GM12874 (cell line): ENCODE measurements around the gene PPP4R1.

Experiments
- TF ChIP-seq, protein P1 (sequence below): IDR thresholded peaks from 2 replicates; pipeline ENCODE4 v1.5.1; 2011; ENCODE audit warnings: low read depth, mild to moderate bottlenecking, control low read depth, low read length, moderate library complexity; ENCODE audit not compliant: insufficient read depth

The PPP4R1 gene

DNA sequence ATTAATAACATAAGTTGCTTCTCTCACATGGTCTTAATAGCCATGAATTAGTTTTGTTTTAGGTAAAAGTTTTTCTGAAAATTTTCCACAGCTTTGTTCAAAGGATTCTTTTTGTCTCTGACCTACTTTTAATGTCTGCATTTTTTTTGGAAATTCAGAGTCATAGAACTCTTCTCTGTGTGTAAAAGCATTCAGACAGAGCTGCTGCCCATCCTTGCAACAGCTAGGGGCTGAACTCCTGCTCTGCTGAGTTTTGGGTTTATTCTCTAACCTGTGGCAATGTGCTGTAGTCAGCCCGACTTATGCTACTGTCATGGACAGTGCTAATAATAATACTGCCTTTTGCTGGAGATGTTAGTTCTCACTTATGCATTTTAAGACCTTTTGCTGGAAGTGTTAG, 95.0 kb downstream of the PPP4R1 start:
- TF ChIP-seq, protein P1, sequence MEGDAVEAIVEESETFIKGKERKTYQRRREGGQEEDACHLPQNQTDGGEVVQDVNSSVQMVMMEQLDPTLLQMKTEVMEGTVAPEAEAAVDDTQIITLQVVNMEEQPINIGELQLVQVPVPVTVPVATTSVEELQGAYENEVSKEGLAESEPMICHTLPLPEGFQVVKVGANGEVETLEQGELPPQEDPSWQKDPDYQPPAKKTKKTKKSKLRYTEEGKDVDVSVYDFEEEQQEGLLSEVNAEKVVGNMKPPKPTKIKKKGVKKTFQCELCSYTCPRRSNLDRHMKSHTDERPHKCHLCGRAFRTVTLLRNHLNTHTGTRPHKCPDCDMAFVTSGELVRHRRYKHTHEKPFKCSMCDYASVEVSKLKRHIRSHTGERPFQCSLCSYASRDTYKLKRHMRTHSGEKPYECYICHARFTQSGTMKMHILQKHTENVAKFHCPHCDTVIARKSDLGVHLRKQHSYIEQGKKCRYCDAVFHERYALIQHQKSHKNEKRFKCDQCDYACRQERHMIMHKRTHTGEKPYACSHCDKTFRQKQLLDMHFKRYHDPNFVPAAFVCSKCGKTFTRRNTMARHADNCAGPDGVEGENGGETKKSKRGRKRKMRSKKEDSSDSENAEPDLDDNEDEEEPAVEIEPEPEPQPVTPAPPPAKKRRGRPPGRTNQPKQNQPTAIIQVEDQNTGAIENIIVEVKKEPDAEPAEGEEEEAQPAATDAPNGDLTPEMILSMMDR = no peak

DNA sequence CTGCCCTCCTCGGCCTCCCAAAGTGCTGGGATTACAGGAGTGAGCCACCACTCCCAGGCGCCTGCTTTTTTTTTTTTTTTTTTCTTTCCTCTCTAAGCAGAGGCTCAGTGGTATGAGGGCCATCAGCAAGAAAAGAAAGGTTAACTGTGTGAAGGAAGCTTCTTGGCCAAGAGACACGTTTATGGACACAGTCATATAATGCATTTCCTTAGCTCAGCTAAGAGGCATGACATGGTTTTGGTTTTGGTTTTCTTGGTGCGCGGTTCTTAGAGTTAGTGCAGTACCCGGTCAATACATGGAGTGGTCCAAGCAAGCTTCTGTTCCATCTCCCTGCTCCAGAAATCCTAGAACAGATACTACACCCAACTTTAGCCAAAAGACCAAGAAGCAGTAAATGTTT, 96.5 kb downstream of the PPP4R1 start:
- TF ChIP-seq, protein P1 = no peak

DNA sequence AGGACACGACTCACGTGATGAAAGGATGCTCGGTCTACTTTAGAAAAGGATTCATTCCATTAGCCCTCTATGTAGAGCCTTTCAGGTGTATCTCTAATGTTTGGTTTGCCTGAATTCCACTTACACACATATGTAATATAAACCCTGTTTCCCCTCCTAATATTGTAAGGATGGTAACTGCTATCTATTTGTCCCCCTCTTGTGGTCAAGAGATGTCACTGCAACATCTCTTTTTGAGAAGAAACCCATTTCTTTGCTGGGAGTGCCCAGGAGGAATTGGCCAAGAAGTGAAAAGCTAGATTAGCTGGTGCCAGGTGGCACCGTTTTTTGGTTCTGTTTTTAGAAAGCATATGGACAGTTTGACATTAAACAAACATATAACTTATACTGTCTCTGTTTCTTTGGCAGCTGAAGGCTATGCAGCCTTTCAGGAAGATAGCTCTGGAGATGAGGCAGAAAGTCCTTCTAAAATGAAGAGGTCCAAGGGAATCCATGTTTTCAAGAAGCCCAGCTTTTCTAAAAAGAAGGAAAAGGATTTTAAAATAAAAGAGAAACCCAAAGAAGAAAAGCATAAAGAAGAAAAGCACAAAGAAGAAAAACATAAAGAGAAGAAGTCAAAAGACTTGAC, 97.8 kb downstream of the PPP4R1 start:
- TF ChIP-seq, protein P1 = peak; percentile 62

DNA sequence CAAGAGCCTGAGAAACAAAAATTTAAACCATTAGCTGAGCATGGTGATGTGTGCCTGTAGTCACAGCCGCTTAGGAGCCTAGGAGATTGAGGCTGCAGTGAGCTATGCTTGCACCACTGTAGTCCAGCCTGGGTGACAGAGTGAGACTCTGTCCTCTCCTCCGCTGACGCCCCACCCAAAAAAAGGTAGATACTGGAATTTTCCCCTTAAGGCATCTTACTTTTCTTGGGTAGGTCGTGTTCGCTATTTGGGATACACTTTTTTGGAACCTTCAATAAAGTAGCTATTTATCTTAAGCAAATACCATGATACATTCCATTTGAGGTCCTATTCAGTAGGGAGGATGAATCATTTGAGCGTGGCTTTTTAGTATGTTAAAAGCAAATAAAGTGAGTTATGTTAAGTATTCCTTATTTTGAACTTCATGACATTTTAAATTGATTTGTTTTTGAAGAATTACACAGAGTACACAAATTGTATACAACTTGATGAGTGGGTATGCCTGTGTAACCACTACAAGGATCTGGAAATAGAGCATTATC, 100.3 kb downstream of the PPP4R1 start:
- TF ChIP-seq, protein P1 = no peak

DNA sequence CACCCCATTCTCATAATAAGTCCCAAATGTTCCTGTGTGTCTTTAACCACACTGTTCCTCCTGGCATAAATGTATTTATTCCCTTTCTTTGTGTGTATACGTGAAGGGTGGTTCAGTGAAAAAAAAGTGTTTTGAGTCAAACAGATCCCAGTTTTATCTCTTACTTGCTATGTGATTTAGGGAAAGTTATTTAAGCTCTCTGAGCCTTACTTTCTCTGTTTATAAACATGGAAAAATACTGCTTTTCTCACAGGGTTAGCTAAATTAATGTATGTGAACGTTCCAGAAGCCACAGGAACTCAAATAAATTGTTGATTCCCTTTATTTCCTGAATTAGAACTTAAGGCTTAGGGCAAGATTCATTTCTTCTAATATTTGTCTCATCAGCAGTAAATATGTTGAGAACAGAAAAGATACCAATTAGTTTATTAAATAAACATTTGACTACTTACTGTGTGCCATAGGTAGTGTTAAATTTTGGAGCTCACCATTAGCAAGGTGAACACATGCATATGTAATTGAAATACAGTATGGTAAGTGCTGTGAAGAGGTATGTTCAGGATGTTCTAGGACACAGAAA, 105.8 kb downstream of the PPP4R1 start:
- TF ChIP-seq, protein P1 = no peak

DNA sequence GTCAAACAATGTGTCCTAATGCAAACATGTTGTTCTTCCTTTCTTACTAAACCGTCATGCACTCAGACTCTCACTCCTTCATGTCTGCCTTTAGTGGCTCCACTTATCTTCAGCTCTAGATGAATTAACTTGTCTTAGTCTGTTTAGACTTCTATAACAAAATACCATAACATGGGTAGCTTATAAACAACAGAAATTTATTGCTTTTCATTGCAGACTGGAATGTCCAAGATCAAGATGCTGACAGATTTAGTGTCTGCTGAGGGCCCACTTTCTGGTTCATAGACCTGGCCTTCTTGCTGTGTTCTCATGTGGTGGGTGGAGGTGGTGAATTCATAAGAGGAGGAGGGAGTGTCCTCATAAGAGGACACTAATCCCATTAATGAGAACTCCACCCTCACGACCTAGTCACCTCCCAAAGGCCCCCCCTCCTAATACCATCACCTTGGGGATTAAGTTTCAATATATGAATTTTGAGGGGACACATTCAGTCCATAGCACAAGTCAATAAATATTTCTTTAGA, 106.7 kb downstream of the PPP4R1 start:
- TF ChIP-seq, protein P1 = no peak

DNA sequence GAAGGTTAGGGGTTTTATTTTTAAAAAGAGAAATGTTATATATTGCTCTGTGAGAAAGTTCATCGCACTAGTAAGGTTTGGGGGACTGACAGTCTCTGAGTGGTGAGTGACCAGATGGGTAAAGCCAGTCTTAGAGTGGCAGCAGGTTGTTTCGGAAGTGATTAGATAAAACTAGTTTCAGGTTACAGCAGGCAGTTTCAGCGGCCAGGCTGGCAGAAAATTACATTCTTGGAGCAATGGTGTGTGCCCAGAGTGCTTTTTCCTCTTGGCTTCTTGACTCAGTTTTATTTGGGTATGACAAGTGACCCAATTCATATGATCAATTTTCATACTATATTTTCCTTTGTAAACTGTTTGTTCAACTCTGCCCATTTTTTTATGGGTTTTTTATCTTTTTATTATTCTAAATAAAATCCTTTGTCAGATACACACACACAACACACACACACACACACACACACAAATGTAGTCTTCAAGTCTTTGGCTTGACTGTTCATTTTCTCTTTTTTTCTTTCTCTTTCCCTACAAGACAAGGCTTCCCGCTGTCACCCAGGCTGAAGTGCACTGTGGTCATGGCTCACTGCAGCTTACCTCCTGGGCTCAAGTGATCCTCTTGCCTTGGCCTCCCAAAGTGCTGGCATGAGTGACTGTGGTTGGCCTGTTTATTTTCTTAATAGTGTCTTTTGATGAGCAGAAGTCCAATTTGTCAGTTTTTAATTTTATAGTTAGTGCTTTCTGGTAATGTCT, 108.1 kb downstream of the PPP4R1 start:
- TF ChIP-seq, protein P1 = no peak
